GM23338 (cell line): ENCODE measurements around the gene TLCD3A.

Source experiments
- EZH2 ChIP-seq: fragments of 200-600 bp; sonication (generic); IDR thresholded peaks from one replicate; pipeline ENCODE4 v1.8.0; 2017; ENCODE audit warnings: antibody characterized with exemption, mild to moderate bottlenecking, low read depth; ENCODE audit not compliant: unreplicated experiment
- EZH2phosphoT487 ChIP-seq: fragments of 200-600 bp; sonication (generic); IDR thresholded peaks from one replicate; pipeline ENCODE4 v1.8.1; 2018; ENCODE audit warnings: antibody characterized with exemption; ENCODE audit not compliant: unreplicated experiment
- POLR2AphosphoS5 ChIP-seq: IDR thresholded peaks from 2 replicates; pipeline ENCODE4 v1.6.1; 2016; ENCODE audit warnings: antibody characterized with exemption, low read depth
- TF ChIP-seq, protein P1 (sequence below), 2 experiments: fragments of 200-600 bp in 1 of 2; sonication (generic) in 1 of 2; conservative IDR thresholded peaks; 2 replicates each; pipeline versions ENCODE4 v1.5.1 to v1.6.1; 2016 to 2017; ENCODE audit warnings: antibody characterized with exemption in 2 of 2, low read depth in 2 of 2, mild to moderate bottlenecking in 2 of 2, moderate library complexity in 1 of 2
- TF ChIP-seq, protein P2 (sequence below): IDR thresholded peaks from one replicate; pipeline ENCODE4 v1.6.1; 2018; ENCODE audit warnings: antibody characterized with exemption; ENCODE audit not compliant: unreplicated experiment

DNA sequence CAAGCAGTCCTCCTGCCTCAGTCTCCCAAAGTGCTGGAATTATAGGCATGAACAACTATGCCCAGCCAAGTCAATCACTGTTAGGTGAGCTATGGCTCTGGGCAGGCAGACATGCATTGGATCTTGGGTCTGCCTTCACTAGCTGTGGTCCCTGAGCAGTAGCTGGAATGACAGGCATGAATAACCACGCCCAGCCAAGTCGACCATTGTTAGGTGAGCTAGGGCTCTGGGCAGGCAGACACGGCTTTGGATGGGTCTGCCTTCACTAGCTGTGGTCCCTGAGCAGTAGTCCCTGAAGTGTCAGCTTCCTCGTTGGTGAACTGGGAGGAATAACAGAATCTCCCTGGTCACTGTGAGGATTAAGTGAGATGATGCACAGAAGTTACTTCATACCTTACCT, 56.2 kb downstream of the TLCD3A start:
- TF ChIP-seq, protein P1, sequence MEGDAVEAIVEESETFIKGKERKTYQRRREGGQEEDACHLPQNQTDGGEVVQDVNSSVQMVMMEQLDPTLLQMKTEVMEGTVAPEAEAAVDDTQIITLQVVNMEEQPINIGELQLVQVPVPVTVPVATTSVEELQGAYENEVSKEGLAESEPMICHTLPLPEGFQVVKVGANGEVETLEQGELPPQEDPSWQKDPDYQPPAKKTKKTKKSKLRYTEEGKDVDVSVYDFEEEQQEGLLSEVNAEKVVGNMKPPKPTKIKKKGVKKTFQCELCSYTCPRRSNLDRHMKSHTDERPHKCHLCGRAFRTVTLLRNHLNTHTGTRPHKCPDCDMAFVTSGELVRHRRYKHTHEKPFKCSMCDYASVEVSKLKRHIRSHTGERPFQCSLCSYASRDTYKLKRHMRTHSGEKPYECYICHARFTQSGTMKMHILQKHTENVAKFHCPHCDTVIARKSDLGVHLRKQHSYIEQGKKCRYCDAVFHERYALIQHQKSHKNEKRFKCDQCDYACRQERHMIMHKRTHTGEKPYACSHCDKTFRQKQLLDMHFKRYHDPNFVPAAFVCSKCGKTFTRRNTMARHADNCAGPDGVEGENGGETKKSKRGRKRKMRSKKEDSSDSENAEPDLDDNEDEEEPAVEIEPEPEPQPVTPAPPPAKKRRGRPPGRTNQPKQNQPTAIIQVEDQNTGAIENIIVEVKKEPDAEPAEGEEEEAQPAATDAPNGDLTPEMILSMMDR (conservative IDR thresholded peaks at IDR 0.05; ENCODE audit: low read depth in 2 of 2): no peak
- TF ChIP-seq EZH2phosphoT487 (no peak), EZH2 (no peak), POLR2AphosphoS5 (no peak)
- TF ChIP-seq, protein P2, sequence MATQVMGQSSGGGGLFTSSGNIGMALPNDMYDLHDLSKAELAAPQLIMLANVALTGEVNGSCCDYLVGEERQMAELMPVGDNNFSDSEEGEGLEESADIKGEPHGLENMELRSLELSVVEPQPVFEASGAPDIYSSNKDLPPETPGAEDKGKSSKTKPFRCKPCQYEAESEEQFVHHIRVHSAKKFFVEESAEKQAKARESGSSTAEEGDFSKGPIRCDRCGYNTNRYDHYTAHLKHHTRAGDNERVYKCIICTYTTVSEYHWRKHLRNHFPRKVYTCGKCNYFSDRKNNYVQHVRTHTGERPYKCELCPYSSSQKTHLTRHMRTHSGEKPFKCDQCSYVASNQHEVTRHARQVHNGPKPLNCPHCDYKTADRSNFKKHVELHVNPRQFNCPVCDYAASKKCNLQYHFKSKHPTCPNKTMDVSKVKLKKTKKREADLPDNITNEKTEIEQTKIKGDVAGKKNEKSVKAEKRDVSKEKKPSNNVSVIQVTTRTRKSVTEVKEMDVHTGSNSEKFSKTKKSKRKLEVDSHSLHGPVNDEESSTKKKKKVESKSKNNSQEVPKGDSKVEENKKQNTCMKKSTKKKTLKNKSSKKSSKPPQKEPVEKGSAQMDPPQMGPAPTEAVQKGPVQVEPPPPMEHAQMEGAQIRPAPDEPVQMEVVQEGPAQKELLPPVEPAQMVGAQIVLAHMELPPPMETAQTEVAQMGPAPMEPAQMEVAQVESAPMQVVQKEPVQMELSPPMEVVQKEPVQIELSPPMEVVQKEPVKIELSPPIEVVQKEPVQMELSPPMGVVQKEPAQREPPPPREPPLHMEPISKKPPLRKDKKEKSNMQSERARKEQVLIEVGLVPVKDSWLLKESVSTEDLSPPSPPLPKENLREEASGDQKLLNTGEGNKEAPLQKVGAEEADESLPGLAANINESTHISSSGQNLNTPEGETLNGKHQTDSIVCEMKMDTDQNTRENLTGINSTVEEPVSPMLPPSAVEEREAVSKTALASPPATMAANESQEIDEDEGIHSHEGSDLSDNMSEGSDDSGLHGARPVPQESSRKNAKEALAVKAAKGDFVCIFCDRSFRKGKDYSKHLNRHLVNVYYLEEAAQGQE: no peak
